ENCODE measurements around the gene AP3M1. TPM values are rescaled to one million over a fixed set of nuclear protein-coding genes. Genes with fewer than 3 reads are reported as not detected.

AP3M1 gene
- total RNA-seq, 2 donors from 2014 or later, result 29.7 to 39.7 TPM

- H3K27ac Mint-ChIP-seq, result no peak overlapping the region
- peaks cover 0 to 7% of the 10 kb centered on the region in 2 donors for H3K36me3 Mint-ChIP-seq
- no peak for ATAC-seq
- H3K9me3 Mint-ChIP-seq, result no peaks in the 10 kb centered on the region
- no peak for DNase-seq (ENCODE audit: low spot score in 2 of 2)
These were observed 46.1 kb downstream of the AP3M1 start for GRCh38 chr10:74104480-74104879.

- DNase-seq (ENCODE audit: low spot score in 2 of 2) (no peak), ATAC-seq (no peak)
- no peak overlapping the region for H3K27ac Mint-ChIP-seq
- no peaks in the 10 kb centered on the region for H3K9me3 Mint-ChIP-seq
- H3K36me3 Mint-ChIP-seq, result peaks cover 0 to 7% of the 10 kb centered on the region in 2 donors
These were observed 46.9 kb downstream of the AP3M1 start for GRCh38 chr10:74103560-74104258.

GRCh38 chr10:74099836-74100235, 50.8 kb downstream of the AP3M1 start:
- peak overlapping the region in 1 of 2 donors; percentile 37 for H3K27ac Mint-ChIP-seq
- ATAC-seq (no peak), DNase-seq (ENCODE audit: low spot score in 2 of 2) (no peak)
- H3K36me3 Mint-ChIP-seq, result no peaks in the 10 kb centered on the region
- H3K9me3 Mint-ChIP-seq, result no peaks in the 10 kb centered on the region

- Mint-ChIP-seq H3K27ac (peak overlapping the region in 1 of 2 donors; percentile 37), H3K9me3 (no peaks in the 10 kb centered on the region), H3K36me3 (no peaks in the 10 kb centered on the region)
- DNase-seq (ENCODE audit: low spot score in 2 of 2), result no peak
- no peak for ATAC-seq
These were observed 51.2 kb downstream of the AP3M1 start for GRCh38 chr10:74099420-74099819.

GRCh38 chr10:74097776-74098175, 52.9 kb downstream of the AP3M1 start:
- H3K36me3 Mint-ChIP-seq, result no peaks in the 10 kb centered on the region
- H3K27ac Mint-ChIP-seq, result no peak overlapping the region
- DNase-seq (ENCODE audit: low spot score in 2 of 2) (no peak), ATAC-seq (no peak)
- H3K9me3 Mint-ChIP-seq, result no peaks in the 10 kb centered on the region

- no peak for ATAC-seq
- H3K36me3 Mint-ChIP-seq, result no peaks in the 10 kb centered on the region
- no peaks in the 10 kb centered on the region for H3K9me3 Mint-ChIP-seq
- DNase-seq (ENCODE audit: low spot score in 2 of 2), result no peak
- H3K27ac Mint-ChIP-seq, result peak overlapping the region in 1 of 2 donors; percentile 68
These were observed 53.9 kb downstream of the AP3M1 start for GRCh38 chr10:74096777-74097176.

- H3K36me3 Mint-ChIP-seq, result no peaks in the 10 kb centered on the region
- no peak for DNase-seq (ENCODE audit: low spot score in 2 of 2)
These were observed 56.4 kb downstream of the AP3M1 start for GRCh38 chr10:74094231-74094630.

GRCh38 chr10:74093530-74094164, 57.0 kb downstream of the AP3M1 start:
- H3K9me3 Mint-ChIP-seq, result no peaks in the 10 kb centered on the region
- H3K36me3 Mint-ChIP-seq, result no peaks in the 10 kb centered on the region
- no peak overlapping the region for H3K27ac Mint-ChIP-seq
- ATAC-seq (no peak), DNase-seq (ENCODE audit: low spot score in 2 of 2) (no peak)

More at GRCh38 chr10:74094231-74094630, 56.4 kb downstream of the AP3M1 start:
- no peaks in the 10 kb centered on the region for H3K9me3 Mint-ChIP-seq
- no peak for ATAC-seq
- no peak overlapping the region for H3K27ac Mint-ChIP-seq

- DNase-seq (ENCODE audit: low spot score in 2 of 2) (no peak), ATAC-seq (no peak)
- no peaks in the 10 kb centered on the region for H3K36me3 Mint-ChIP-seq
- no peak overlapping the region for H3K27ac Mint-ChIP-seq
- H3K9me3 Mint-ChIP-seq, result no peaks in the 10 kb centered on the region
These were observed 58.3 kb downstream of the AP3M1 start for GRCh38 chr10:74092372-74092771.

GRCh38 chr10:74088722-74089121, 61.9 kb downstream of the AP3M1 start:
- DNase-seq (ENCODE audit: low spot score in 2 of 2) (no peak), ATAC-seq (no peak)
- Mint-ChIP-seq H3K9me3 (no peaks in the 10 kb centered on the region), H3K27ac (no peak overlapping the region), H3K36me3 (no peaks in the 10 kb centered on the region)

- ATAC-seq (no peak), DNase-seq (ENCODE audit: low spot score in 2 of 2) (no peak)
- H3K9me3 Mint-ChIP-seq, result no peaks in the 10 kb centered on the region
- H3K36me3 Mint-ChIP-seq, result no peaks in the 10 kb centered on the region
- H3K27ac Mint-ChIP-seq, result no peak overlapping the region
These were observed 64.3 kb downstream of the AP3M1 start for GRCh38 chr10:74086317-74086716.

GRCh38 chr10:74084955-74085354, 65.7 kb downstream of the AP3M1 start:
- DNase-seq (ENCODE audit: low spot score in 2 of 2), result no peak
- no peaks in the 10 kb centered on the region for H3K36me3 Mint-ChIP-seq
- ATAC-seq, result peak; percentile 47 to 82
- peak overlapping the region in 1 of 2 donors; percentile 60 for H3K27ac Mint-ChIP-seq
- H3K9me3 Mint-ChIP-seq, result no peaks in the 10 kb centered on the region

- no peak for ATAC-seq
- no peaks in the 10 kb centered on the region for H3K36me3 Mint-ChIP-seq
- no peaks in the 10 kb centered on the region for H3K9me3 Mint-ChIP-seq
- H3K27ac Mint-ChIP-seq, result no peak overlapping the region
- DNase-seq (ENCODE audit: low spot score in 2 of 2), result no peak
These were observed 67.3 kb downstream of the AP3M1 start for GRCh38 chr10:74083304-74083703.

GRCh38 chr10:74081941-74082718, 68.5 kb downstream of the AP3M1 start:
- H3K36me3 Mint-ChIP-seq, result no peaks in the 10 kb centered on the region
- no peak overlapping the region for H3K27ac Mint-ChIP-seq
- H3K9me3 Mint-ChIP-seq, result no peaks in the 10 kb centered on the region
- DNase-seq (ENCODE audit: low spot score in 2 of 2) (no peak), ATAC-seq (no peak)

GRCh38 chr10:74081192-74081803, 69.3 kb downstream of the AP3M1 start:
- H3K36me3 Mint-ChIP-seq, result no peaks in the 10 kb centered on the region

GRCh38 chr10:74079936-74080590, 70.6 kb downstream of the AP3M1 start:
- DNase-seq (ENCODE audit: low spot score in 2 of 2) (no peak), ATAC-seq (no peak)
- Mint-ChIP-seq H3K36me3 (peaks cover 0 to under 1% of the 10 kb centered on the region in 2 donors), H3K9me3 (no peaks in the 10 kb centered on the region), H3K27ac (no peak overlapping the region)

More at GRCh38 chr10:74081192-74081803, 69.3 kb downstream of the AP3M1 start:
- ATAC-seq, result peak in 1 of 2 donors; percentile 44
- Mint-ChIP-seq H3K27ac (peak overlapping the region in 1 of 2 donors; percentile 3), H3K9me3 (no peaks in the 10 kb centered on the region)
- peak in 1 of 2 donors; percentile 26 for DNase-seq (ENCODE audit: low spot score in 2 of 2)
